VCaP (cell line): ENCODE results near the gene CLDN9.
A peak's percentile ranks its signal among the peaks of the same experiment; 100 is the strongest.

Experiments used
- H3K27ac ChIP-seq: fragments of 450-650 bp; 2 replicates; pipeline ENCODE4 v1.5.1; 2017
- CTCF ChIP-seq: fragments of 450-650 bp; conservative IDR thresholded peaks from 2 replicates; pipeline ENCODE4 v1.5.1; 2017; ENCODE audit warnings: mild to moderate bottlenecking, moderate library complexity

CLDN9 gene

GRCh38 chr16:3017344-3017743, 4.6 kb downstream of the CLDN9 start:
- no peak overlapping the region for H3K27ac ChIP-seq
- no peak for TF ChIP-seq CTCF

- no peak for TF ChIP-seq CTCF
- no peak within 1 kb of the TSS for H3K27ac ChIP-seq
Measured at GRCh38 chr16:3017794-3018506, 5.2 kb downstream of the CLDN9 start, which contains the start of gene CLDN6. CLDN6 (minus strand) TSS chr16:3018183; CDS start chr16:3016021, 2,162 bp downstream.

GRCh38 chr16:3019594-3020246, 7.0 kb downstream of the CLDN9 start:
- no peak for TF ChIP-seq CTCF
- peak overlapping the region; percentile 42; the same call in 1 of the 2 replicates for H3K27ac ChIP-seq

GRCh38 chr16:3020247-3020603, 7.5 kb downstream of the CLDN9 start, which contains the start of gene TNFRSF12A:
TNFRSF12A (plus strand) TSS chr16:3020368; CDS start chr16:3020398, 30 bp downstream.
- no peak for TF ChIP-seq CTCF
- peak within 1 kb of the TSS; percentile 42; the same call in 1 of the 2 replicates for H3K27ac ChIP-seq

- no peak for TF ChIP-seq CTCF
- peak overlapping the region; percentile 42; the same call in 1 of the 2 replicates for H3K27ac ChIP-seq
Measured at GRCh38 chr16:3020604-3021448, 8.1 kb downstream of the CLDN9 start.

- H3K27ac ChIP-seq = peak overlapping the region; percentile 42; the same call in 1 of the 2 replicates
- TF ChIP-seq CTCF = peak; percentile 28; the same call in 1 of the 2 replicates
Measured at GRCh38 chr16:3021449-3022207, 8.9 kb downstream of the CLDN9 start.
